ENCODE results near the gene BMP8B.
"Not testable (repeated sequence)": the region's sequence is repeated elsewhere in the genome, so short reads cannot be mapped to it uniquely, and the experiment has no call there.

BMP8B gene

DNA sequence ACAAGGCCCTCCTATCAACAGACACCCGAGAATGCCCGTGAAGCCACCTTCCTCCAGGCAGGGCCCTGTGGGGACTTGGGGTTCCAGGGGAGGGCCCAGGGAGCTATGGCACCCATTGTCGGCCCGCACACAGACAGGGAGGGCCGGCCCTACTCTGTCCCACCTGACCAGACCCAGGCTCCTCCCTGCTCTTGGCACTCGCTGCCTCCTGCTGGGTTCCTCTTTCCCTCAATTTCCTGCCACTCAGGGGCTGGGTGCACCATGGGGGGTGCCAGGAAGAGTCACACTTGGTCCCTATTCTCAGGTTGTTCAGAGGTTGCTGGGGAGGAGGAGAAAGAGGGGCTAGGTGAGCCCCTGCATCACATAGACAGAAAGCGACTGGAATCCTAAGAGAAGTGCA is 9.5 kb downstream of the BMP8B start:
- H3K79me2 ChIP-seq (ENCODE audit: insufficient read depth, low read length) = no peaks in the 10 kb centered on the region
- no peak overlapping the region for H3K4me2 ChIP-seq (ENCODE audit: low read depth, low read length, poor library complexity, severe bottlenecking)
- H3K9me3 ChIP-seq (ENCODE audit: insufficient read depth, low read length) = no peaks in the 10 kb centered on the region
- no peaks in the 10 kb centered on the region for H3K36me3 ChIP-seq (ENCODE audit: low read length)
- H3F3A ChIP-seq (ENCODE audit: insufficient read depth) = peaks cover 6% of the 10 kb centered on the region; the same call in 1 of the 2 replicates
- H3K9me2 ChIP-seq (replicated peaks; ENCODE audit: insufficient read depth, low read length) = no peaks in the 10 kb centered on the region
- no peak overlapping the region for H3K4me3 ChIP-seq (ENCODE audit: insufficient read depth, low read length, poor library complexity, severe bottlenecking)
- no peak overlapping the region for H3K27ac ChIP-seq (ENCODE audit: low read depth, low read length)
- TF ChIP-seq, protein P1, sequence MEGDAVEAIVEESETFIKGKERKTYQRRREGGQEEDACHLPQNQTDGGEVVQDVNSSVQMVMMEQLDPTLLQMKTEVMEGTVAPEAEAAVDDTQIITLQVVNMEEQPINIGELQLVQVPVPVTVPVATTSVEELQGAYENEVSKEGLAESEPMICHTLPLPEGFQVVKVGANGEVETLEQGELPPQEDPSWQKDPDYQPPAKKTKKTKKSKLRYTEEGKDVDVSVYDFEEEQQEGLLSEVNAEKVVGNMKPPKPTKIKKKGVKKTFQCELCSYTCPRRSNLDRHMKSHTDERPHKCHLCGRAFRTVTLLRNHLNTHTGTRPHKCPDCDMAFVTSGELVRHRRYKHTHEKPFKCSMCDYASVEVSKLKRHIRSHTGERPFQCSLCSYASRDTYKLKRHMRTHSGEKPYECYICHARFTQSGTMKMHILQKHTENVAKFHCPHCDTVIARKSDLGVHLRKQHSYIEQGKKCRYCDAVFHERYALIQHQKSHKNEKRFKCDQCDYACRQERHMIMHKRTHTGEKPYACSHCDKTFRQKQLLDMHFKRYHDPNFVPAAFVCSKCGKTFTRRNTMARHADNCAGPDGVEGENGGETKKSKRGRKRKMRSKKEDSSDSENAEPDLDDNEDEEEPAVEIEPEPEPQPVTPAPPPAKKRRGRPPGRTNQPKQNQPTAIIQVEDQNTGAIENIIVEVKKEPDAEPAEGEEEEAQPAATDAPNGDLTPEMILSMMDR (IDR thresholded peaks at IDR 0.05; ENCODE audit: insufficient read depth, low read length, poor library complexity, severe bottlenecking) = no peak
- TF ChIP-seq EZH2phosphoT487 (conservative IDR thresholded peaks at IDR 0.05; ENCODE audit: low read length) = no peak
- H2AFZ ChIP-seq (ENCODE audit: low read depth, low read length, severe bottlenecking) = no peak overlapping the region
- no peaks in the 10 kb centered on the region for H4K20me1 ChIP-seq (ENCODE audit: low read depth, low read length)
- H3K27me3 ChIP-seq (ENCODE audit: low read length) = no peaks in the 10 kb centered on the region
- no peak overlapping the region for H3K9ac ChIP-seq (ENCODE audit: low read length)

DNA sequence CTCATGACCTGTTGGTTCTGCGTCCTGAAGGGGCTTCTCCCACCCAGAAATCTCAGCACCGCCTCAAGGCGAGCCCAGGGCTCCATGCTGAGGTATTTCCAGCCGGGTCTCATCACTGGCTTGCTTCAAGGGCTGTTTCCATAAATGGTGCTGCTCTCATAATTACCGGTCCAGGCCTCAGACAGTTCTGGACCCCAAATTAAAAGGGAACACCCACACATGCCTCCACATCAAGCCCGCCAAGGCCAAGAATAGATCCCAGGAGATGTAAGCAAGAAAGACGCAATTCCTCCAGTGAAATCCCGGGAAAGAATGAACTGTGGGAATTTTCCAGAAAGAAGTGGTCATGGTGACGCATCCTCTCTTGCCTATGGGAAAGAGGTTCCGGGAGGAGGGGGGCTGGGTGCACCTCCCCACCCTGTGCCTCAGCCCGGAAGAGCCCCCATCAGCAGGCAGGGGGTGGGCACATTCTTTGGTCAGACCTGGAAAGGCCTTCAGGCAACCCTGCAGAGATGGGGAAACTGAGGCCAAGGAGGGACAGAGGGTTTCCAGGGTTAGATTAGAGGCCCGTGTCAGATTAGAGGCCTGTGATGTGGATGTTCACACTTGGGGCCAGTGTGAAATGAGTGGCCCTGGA is 10.1 kb downstream of the BMP8B start:
- not testable (repeated sequence) for H3K9me2 ChIP-seq (replicated peaks; ENCODE audit: insufficient read depth, low read length); H3K4me3 ChIP-seq (ENCODE audit: insufficient read depth, low read length, poor library complexity, severe bottlenecking); H3K4me2 ChIP-seq (ENCODE audit: low read depth, low read length, poor library complexity, severe bottlenecking); H3F3A ChIP-seq (ENCODE audit: insufficient read depth); H3K9ac ChIP-seq (ENCODE audit: low read length); H3K27ac ChIP-seq (ENCODE audit: low read depth, low read length); H3K27me3 ChIP-seq (ENCODE audit: low read length); H3K9me3 ChIP-seq (ENCODE audit: insufficient read depth, low read length); H4K20me1 ChIP-seq (ENCODE audit: low read depth, low read length); H3K79me2 ChIP-seq (ENCODE audit: insufficient read depth, low read length); H3K36me3 ChIP-seq (ENCODE audit: low read length); H2AFZ ChIP-seq (ENCODE audit: low read depth, low read length, severe bottlenecking)

DNA sequence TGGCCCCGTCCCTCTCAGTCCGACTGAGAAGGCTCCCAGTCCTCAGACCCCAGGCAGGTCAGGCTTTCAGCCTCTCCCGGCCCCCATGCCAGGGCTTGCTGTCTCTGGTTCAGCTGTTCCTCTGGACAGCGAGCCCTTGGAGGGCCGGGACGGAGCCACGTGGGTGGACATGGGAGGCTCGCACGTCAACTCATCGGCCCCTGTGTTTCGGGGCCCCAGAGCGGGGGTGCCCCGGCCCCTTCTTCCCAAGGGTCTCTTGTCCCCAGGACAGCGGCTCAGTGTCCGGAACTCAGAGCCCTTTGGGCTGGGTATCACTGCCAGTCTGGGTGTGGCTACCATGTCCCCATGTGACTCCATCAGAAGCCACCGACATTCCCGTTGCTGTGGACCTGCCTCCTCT is 10.8 kb downstream of the BMP8B start:
- H3K9me2 ChIP-seq (replicated peaks; ENCODE audit: insufficient read depth, low read length); H3K79me2 ChIP-seq (ENCODE audit: insufficient read depth, low read length); H3K4me3 ChIP-seq (ENCODE audit: insufficient read depth, low read length, poor library complexity, severe bottlenecking): not testable (repeated sequence)

DNA sequence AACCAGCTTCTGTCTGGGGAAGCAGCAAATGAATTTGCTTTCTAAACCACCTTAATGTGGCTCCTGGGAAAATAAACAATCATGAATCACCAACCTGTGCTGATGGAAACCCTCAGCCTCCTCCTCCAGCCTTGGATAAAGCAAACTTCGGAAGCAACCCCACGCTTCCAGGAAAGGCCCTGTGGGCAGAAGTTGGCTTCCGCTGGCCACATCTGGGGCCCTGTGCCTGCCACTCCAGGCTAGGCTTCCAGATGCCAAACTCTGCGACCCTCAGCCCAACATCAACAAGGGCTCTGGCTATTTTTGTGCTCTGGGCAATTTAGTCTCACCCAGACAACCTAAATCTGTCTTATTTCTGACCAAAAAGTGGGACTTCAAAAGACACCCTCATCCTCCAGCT is 11.4 kb downstream of the BMP8B start:
- H3K4me2 ChIP-seq (ENCODE audit: low read depth, low read length, poor library complexity, severe bottlenecking) = no peak overlapping the region
- H2AFZ ChIP-seq (ENCODE audit: low read depth, low read length, severe bottlenecking) = no peak overlapping the region
- H3K9me3 ChIP-seq (ENCODE audit: insufficient read depth, low read length) = no peaks in the 10 kb centered on the region
- H3K79me2 ChIP-seq (ENCODE audit: insufficient read depth, low read length) = no peaks in the 10 kb centered on the region
- H4K20me1 ChIP-seq (ENCODE audit: low read depth, low read length) = no peaks in the 10 kb centered on the region
- no peak overlapping the region for H3K27ac ChIP-seq (ENCODE audit: low read depth, low read length)
- H3K9me2 ChIP-seq (replicated peaks; ENCODE audit: insufficient read depth, low read length) = no peaks in the 10 kb centered on the region
- TF ChIP-seq, protein P1 (IDR thresholded peaks at IDR 0.05; ENCODE audit: insufficient read depth, low read length, poor library complexity, severe bottlenecking) = no peak
- no peak for TF ChIP-seq EZH2phosphoT487 (conservative IDR thresholded peaks at IDR 0.05; ENCODE audit: low read length)
- no peak overlapping the region for H3K4me3 ChIP-seq (ENCODE audit: insufficient read depth, low read length, poor library complexity, severe bottlenecking)
- H3K9ac ChIP-seq (ENCODE audit: low read length) = no peak overlapping the region
- no peaks in the 10 kb centered on the region for H3K27me3 ChIP-seq (ENCODE audit: low read length)
- no peaks in the 10 kb centered on the region for H3K36me3 ChIP-seq (ENCODE audit: low read length)
- H3F3A ChIP-seq (ENCODE audit: insufficient read depth) = peaks cover 6% of the 10 kb centered on the region; the same call in 1 of the 2 replicates

More for the DNA sequence above, 10.8 kb downstream of the BMP8B start:
- not testable (repeated sequence) for H4K20me1 ChIP-seq (ENCODE audit: low read depth, low read length); H3K36me3 ChIP-seq (ENCODE audit: low read length); H3F3A ChIP-seq (ENCODE audit: insufficient read depth); H3K27me3 ChIP-seq (ENCODE audit: low read length); H3K9ac ChIP-seq (ENCODE audit: low read length); H3K27ac ChIP-seq (ENCODE audit: low read depth, low read length); H3K9me3 ChIP-seq (ENCODE audit: insufficient read depth, low read length); H2AFZ ChIP-seq (ENCODE audit: low read depth, low read length, severe bottlenecking); H3K4me2 ChIP-seq (ENCODE audit: low read depth, low read length, poor library complexity, severe bottlenecking)

Data from SU-DHL-6 (cell line).